Measurements from ENCODE around the gene CASP8.
"Not testable (repeated sequence)": the region's sequence is repeated elsewhere in the genome, so short reads cannot be mapped to it uniquely, and the experiment has no call there.

CASP8 gene

DNA sequence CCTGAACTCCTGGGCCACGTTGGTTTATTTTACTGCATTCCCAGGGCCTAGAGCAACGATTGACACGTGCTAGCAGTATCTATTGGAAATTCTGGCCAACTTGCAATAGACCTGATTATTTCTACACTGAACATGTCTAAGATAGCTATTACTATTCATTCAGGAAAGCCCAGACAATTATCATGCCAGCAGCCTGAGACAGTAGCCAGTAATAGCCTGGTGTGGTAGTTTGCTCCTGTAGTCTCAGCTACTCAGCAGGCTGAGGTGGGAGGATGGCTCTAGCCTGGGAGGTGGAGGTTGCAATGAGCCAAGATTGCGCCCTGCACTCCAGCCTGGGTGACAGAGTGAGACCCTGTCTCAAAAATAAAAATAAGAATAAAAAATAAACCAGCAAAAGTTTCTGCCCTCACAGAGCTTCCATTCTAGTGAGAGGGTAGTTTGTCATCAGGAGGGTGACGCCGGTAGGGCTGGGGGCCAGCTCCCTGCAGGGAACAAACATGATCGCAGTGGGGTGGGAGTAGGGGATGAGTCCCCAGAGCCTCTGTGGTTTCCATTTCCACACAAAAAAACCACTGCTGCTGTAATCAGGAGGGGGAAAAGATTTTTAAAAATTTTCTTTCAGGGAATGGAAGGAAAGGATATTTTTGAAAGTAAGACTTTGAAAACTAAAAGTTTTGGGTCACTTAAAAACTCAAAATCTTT, 4.3 kb downstream of the CASP8 start:
- intact Hi-C loops (cut with DNase I), result no loop called here

GRCh38 chr2:201266629-201267028, 6.3 kb downstream of the CASP8 start:
- no peak for DNase-seq
- intact Hi-C loops (cut with DNase I), result no loop called here

More for the DNA sequence above, 4.3 kb downstream of the CASP8 start:
- no peak for DNase-seq

DNA sequence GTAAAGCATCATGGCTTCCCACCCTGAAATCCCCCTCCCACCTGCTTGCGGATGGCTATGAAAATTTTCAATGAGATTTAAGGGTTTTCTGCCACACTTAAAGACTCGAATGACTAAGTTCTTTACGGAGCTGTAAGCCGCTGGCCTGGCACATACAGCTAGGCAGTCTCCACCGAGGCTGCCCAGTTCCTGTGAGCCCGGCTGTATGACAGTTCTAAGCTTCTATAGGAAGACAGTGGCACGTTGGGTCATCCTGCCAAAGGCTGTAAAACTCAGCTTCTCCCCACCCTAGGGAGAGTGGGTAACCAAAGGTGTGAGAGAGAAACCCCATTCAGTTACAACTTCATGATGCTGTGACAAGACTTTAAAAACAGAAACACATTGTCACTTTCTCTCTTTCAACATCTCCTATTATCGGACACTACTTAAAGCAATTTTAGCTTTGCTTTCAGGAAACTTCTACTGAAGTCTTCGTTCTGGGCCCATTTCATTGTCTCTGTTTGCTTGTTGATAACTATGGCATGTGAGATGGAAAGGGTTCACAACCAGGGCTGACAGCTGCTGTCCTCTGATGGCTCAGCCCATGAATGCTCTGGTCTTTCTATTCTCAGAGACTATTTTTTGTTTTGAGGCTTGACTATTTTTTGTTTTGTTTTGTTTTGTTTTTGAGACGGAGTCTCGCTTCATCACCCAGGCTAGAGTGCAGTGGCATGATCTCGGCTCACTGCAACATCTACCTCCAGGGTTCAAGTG, 7.1 kb downstream of the CASP8 start:
- DNase-seq, result no peak
- intact Hi-C loops (cut with DNase I), result no loop called here

GRCh38 chr2:201269764-201270163, 9.4 kb downstream of the CASP8 start:
- DNase-seq, result no peak
- intact Hi-C loops (cut with DNase I), result no loop called here

DNA sequence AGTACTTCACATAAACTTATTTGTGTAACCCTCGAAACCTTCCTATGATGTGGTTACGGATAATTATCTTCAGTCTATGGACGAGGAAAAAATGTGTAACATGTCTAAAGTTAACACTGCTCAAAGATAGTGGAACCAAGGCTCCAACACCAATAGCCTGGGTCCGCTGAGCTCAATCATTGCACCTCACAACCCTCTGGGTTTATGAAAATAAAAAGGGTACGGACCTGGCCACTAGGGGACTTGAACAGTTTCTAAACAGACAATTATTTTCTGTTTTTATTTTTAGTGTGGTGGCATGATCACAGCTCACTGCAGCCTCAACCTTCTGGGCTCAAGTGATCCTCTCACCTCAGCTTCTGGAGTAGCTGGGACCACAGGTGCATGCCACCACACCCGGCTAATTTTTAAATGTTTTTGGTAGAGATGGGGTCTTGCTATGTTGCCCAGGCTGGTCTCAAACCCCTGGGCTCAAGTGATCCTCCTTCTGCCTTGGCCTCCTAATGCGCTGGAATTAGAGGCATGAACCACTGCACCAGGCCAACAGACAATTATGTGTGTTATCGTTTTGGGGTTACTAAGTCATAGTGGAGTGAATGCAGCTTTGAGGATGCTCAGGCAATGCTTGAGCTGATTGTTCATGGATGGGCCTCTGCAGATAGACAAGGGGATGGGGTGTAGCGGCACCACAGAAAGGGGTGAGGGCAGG, 10.1 kb downstream of the CASP8 start:
- no peak for DNase-seq
- intact Hi-C loops (cut with DNase I), result no loop called here

GRCh38 chr2:201271917-201272316, 11.6 kb downstream of the CASP8 start:
- intact Hi-C loops (cut with DNase I), result no loop called here
- no peak for DNase-seq

DNA sequence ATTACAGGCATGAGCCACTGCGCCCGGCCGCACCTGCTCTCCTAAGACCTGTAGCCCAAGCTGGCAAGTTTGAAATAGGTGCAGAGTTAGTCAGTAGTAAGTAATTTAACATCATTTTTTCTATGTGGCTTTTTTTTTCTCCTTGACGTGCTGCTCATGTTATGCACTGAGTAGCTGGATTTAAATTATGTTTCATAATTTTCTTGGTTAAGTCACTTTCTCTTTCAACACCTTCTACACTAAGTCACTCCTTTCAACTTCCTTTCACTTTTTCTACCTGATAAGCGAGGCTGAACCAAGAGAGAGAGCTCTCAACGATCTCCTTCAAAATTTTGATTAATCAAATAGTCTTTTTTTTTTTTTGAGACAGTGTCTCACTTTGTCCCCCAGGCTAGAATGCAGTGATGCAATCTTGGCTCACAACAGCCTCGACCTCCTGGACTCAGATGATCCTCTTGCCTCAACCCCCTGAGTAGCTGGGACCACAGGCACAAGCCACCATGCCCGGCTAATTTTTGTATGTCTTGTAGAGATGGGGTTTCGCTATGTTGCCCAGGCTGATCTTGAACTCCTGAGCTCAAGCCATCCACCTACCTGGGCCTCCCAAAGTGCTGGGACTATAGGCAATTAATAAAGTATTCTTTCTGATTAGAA, 13.1 kb downstream of the CASP8 start:
- no peak for DNase-seq
- intact Hi-C loops (cut with DNase I), result no loop called here

DNA sequence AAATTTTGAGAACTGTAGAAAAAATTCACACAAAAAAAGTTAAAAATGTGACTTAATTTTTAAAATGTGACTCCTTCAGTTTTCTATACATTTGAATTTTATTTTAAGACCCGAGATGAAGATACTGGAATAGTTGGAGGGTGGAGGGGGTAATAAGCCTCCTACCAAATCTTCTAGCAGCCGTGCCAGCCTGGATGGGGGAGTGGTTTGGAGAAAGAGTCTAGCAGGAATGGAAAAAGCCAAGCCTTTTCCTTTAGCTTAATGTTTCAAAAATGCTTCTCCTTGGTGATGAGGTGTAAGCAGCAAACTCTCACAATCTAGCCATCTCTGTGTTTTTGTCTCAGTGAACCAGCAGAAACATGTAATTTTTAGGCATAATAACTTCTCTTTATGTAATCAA, 14.7 kb downstream of the CASP8 start:
- intact Hi-C loops (cut with DNase I), result no loop called here
- DNase-seq, result peak in 16 of 42 donors; percentile 7 to 65 (median 29)

- no peak for DNase-seq
- intact Hi-C loops (cut with DNase I), result no loop called here
Observed at GRCh38 chr2:201275990-201276389, 15.7 kb downstream of the CASP8 start.

GRCh38 chr2:201276511-201276910, 16.2 kb downstream of the CASP8 start:
- intact Hi-C loops (cut with DNase I), result no loop called here
- no peak for DNase-seq

GRCh38 chr2:201279079-201279478, 18.7 kb downstream of the CASP8 start:
- intact Hi-C loops (cut with DNase I), result no loop called here

DNA sequence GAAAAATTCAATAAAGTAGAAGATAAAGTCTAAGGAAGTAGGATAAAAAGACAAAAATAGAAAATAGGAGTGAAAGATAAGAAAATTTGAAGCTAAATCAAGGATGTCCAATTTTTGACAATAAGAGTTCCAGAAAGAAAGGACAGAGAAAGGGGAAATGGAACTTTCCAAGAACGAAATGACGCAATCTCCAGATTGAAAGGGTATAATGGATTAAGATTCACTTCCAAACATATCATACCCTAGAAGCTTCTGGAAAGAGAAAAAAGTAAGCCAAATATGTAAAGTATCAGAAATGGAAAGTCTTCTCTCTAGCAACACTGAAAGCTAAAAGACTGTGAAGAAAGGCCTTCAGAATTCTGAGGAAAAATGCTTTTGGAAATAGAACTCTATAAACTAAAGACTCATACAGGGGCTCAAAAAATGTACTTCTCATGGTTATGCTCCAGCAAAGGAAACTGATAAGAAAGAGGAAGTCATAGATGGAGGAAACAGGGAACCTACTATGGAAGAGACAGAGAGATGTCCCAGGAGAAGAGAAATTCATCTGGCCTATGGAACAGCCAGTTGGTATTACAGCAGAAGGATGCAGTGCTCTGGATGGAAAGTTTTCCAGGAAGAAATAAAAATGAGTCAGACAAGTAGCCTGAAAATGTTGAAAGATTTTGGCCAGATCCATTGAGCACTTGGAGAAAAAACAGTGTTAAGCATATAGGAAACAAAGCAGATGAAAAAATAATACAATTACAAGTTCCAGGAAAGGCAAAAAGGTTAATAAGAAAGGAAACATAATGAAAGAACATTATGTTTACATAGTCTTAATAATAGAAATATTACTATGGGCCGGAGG, 20.1 kb downstream of the CASP8 start:
- intact Hi-C loops (cut with DNase I), result no loop called here
- DNase-seq, result no peak

More at GRCh38 chr2:201279079-201279478, 18.7 kb downstream of the CASP8 start:
- DNase-seq, result no peak

DNA sequence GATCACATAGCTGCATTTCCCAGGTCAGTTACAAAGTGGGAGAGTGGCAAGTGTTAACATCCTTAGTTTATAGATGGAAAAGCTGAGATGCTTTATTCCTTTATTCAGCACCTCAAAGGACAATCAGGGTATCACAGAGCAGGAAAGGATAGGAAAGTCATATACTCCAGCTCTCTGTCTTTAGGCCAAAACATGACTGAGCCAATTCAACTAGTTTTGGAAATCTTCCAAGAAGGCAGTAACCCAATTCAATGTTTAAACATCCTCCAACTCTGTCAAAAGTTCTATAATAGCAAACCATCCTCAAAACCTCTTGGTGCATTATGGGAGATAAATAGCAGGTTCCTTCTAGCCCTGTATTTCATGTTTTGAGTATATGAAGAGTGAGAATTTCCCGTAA, 25.2 kb downstream of the CASP8 start:
- DNase-seq, result no peak
- intact Hi-C loops (cut with DNase I), result no loop called here

DNA sequence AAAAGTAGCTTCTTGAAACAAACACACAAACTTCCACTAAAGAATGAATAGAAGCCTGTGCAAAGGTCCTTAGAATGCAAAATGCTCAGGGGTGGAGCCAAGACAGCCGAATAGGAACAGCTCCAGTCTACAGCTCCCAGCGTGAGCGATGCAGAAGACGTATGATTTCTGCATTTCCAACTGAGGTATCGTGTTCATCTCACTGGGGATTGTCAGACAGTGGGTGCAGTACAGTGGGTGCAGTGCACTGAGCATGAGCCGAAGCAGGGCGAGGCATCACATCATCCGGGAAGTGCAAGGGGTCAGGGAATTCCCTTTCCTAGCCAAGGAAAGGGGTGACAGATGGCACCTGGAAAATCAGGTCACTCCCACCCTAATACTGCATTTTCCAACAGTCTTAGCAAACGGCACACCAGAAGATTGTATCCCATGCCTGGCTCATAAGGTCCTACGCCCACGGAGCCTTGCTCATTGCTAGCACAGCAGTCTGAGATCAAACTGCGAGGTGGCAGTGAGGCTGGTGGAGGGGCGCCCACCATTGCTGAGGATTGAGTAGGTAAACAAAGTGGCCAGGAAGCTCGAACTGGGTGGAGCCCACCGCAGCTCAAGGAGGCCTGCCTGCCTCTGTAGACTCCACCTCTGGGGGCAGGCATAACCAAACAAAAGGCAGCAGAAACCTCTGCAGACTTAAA, 30.3 kb downstream of the CASP8 start:
- intact Hi-C loops (cut with DNase I), result not testable (repeated sequence)
- peak in 27 of 42 donors; percentile 3 to 63 (median 22) for DNase-seq

DNA sequence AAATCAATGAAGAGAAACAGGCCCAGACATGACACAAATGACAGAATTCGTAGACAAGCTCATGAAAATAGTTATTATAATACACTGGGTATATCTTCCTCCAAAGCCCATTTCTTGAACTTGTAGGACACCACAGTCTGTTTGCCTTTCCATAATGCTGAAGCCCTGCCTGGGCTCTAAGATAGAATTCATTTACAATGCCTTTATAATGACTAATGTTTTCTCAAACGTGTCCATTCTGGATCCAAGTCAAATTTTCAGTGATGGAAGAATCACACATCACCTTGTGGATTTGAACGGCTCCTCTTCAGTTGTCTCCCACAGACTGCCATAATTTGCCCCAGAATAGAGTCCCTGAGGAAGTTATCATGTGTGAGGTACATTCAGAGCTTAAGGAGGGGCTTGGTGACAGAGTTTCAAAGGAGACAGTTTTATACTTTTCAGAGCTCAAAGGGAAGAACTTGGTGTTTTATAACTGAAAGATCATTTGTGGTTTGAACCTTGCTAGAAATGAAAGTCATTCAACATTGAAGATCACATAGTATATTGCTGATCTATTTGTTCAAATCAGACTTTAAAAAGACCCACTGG, 38.2 kb downstream of the CASP8 start:
- no peak for DNase-seq
- intact Hi-C loops (cut with DNase I), result no loop called here

DNA sequence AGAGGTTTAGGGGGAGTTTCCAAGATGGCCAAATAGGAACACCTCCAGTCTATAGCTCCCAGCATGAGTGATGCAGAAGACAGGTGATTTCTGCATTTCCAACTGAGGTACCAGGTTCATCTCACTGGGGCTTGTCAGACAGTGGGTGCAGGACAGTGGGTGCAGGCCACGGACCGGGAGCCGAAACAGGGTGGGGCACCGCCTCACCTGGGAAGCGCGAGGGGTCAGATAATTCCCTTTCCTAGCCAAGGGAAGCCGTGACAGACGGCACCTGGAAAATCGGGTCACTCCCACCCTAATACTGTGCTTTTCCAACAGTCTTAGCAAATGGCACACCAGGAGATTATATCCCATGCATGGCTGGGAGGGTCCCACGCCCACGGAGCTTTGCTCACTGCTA, 39.6 kb downstream of the CASP8 start:
- intact Hi-C loops (cut with DNase I), result not testable (repeated sequence)

DNA sequence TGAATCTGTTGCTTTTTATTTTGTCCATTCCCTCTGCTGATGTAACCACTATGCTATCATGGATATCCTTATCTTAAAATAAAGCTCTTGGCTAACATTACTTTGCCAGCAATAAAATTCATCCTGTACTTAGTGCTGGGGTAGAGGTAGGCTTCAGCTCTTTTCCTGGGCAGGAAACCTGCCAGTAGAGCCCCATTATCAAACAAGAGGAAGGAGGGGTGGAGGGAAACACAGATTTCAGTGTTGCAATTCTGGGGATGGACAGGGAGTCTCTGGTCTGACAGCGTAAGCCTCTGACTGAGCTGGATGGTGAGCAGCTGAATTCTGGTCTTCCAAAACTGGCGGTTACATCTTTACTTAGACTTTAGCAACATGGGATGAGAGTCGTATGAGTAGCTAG, 47.5 kb downstream of the CASP8 start:
- intact Hi-C loops (cut with DNase I), result no loop called here

More for the DNA sequence above, 39.6 kb downstream of the CASP8 start:
- not testable (repeated sequence) for DNase-seq

GRCh38 chr2:201308914-201309313, 48.6 kb downstream of the CASP8 start:
- no peak for DNase-seq
- intact Hi-C loops (cut with DNase I), result no loop called here

More for the DNA sequence above, 47.5 kb downstream of the CASP8 start:
- no peak for DNase-seq
